K562 (cell line): ENCODE results near the gene GPR4. TPM values are rescaled to one million over a fixed set of nuclear protein-coding genes. Genes with fewer than 3 reads are reported as not detected.

Experiments used
- BCL6 ChIP-seq: fragments of 250-450 bp; sonication (Bioruptor Pico); IDR thresholded peaks from 2 replicates; pipeline ENCODE4 v1.4.0; 2020
- CAMTA2 ChIP-seq: fragments of 250-450 bp; sonication (Bioruptor Pico); conservative IDR thresholded peaks from 2 replicates; pipeline ENCODE4 v1.5.1; 2022
- CTCF ChIP-seq, 3 experiments: IDR thresholded peaks in 2 of 3; conservative IDR thresholded peaks in 1 of 3; 2 replicates each; pipeline ENCODE4 v1.5.1; 2011 to 2012; ENCODE audit warnings: low read length in 3 of 3, mild to moderate bottlenecking in 3 of 3, control low read depth in 2 of 3, improper control_type of control experiment in 1 of 3, inconsistent platforms in 1 of 3, low read depth in 1 of 3, mixed read lengths in 1 of 3, moderate library complexity in 1 of 3; ENCODE audit not compliant: insufficient read depth in 2 of 3
- FOXP1 ChIP-seq: sonication (generic); formaldehyde crosslinking; IDR thresholded peaks from 2 replicates; pipeline ENCODE4 v1.8.0; 2022; ENCODE audit warnings: mild to moderate bottlenecking, missing genetic modification reagents
- ID3 ChIP-seq, 2 experiments: fragments of 250-450 bp in 1 of 2; fragments of 450-650 bp in 1 of 2; sonication (Bioruptor Pico) in 1 of 2; IDR thresholded peaks; 2 replicates each; pipeline versions ENCODE4 v1.6.1 to v1.8.0; 2016 to 2021; ENCODE audit warnings: mild to moderate bottlenecking in 2 of 2, moderate library complexity in 2 of 2, missing compliant biosample characterization in 1 of 2, missing genetic modification characterization in 1 of 2
- IFI16 ChIP-seq: fragments of 250-450 bp; sonication (Bioruptor Pico); IDR thresholded peaks from 2 replicates; pipeline ENCODE4 v2.1.2; 2022; ENCODE audit warnings: mild to moderate bottlenecking, inconsistent platforms
- KLF1 ChIP-seq: fragments of 450-650 bp; IDR thresholded peaks from 2 replicates; pipeline ENCODE4 v1.6.1; 2016; ENCODE audit warnings: missing genetic modification characterization, missing compliant biosample characterization
- PCBP1 ChIP-seq: fragments of 200-400 bp; formaldehyde crosslinking; IDR thresholded peaks from 2 replicates; pipeline ENCODE4 v1.6.1; 2018; ENCODE audit warnings: mild to moderate bottlenecking, low read depth, low read length; ENCODE audit not compliant: poor library complexity, severe bottlenecking
- PRMT5 ChIP-seq: sonication (generic); formaldehyde crosslinking; IDR thresholded peaks from 2 replicates; pipeline ENCODE4 v1.5.0; 2020; ENCODE audit warnings: missing genetic modification reagents
- RFX1 ChIP-seq: fragments of 450-650 bp; IDR thresholded peaks from 2 replicates; pipeline ENCODE4 v1.6.1; 2016; ENCODE audit warnings: mild to moderate bottlenecking, moderate library complexity
- SRF ChIP-seq, 2 experiments: fragments of 250-450, 450-650 bp in 1 of 2; sonication (Bioruptor Pico) in 1 of 2; sonication (generic) in 1 of 2; formaldehyde crosslinking; IDR thresholded peaks; 2 replicates each; pipeline versions ENCODE4 v1.5.0 to v1.5.1; 2020 to 2022; ENCODE audit warnings: mild to moderate bottlenecking in 1 of 2, missing genetic modification reagents in 1 of 2
- TBL1XR1 ChIP-seq, 2 experiments: IDR thresholded peaks; 2 replicates each; pipeline ENCODE4 v1.6.1; 2012; ENCODE audit warnings: improper control_type of control experiment in 2 of 2, low read length in 2 of 2, mild to moderate bottlenecking in 1 of 2
- THAP7 ChIP-seq: fragments of 250-450 bp; sonication (Bioruptor Pico); IDR thresholded peaks from 2 replicates; pipeline ENCODE4 v1.5.0; 2021
- ZC3H4 ChIP-seq: sonication (generic); formaldehyde crosslinking; IDR thresholded peaks from 2 replicates; pipeline ENCODE4 v1.9.0; 2021; ENCODE audit warnings: missing genetic modification reagents, borderline replicate concordance
- ZNF174 ChIP-seq: fragments of 250-450 bp; sonication (Bioruptor Pico); IDR thresholded peaks from 2 replicates; pipeline ENCODE4 v1.4.0; 2020; ENCODE audit warnings: mild to moderate bottlenecking
- ZNF3 ChIP-seq: fragments of 250-450 bp; sonication (Bioruptor Pico); IDR thresholded peaks from 2 replicates; pipeline ENCODE4 v1.5.0; 2021; ENCODE audit warnings: mild to moderate bottlenecking, moderate library complexity
- ZNF551 ChIP-seq: fragments of 250-450 bp; sonication (Bioruptor Pico); IDR thresholded peaks from 2 replicates; pipeline ENCODE4 v1.5.0; 2021; ENCODE audit warnings: mild to moderate bottlenecking, moderate library complexity
- ZNF592 ChIP-seq: fragments of 450-650 bp; IDR thresholded peaks from 2 replicates; pipeline ENCODE4 v1.6.1; 2017; ENCODE audit warnings: antibody characterized with exemption, mild to moderate bottlenecking
- polyA plus RNA-seq, 8 experiments: library from polyadenylated mRNA; depleted of rRNA in 4 of 8; stranded (reverse) in 5 of 8; unstranded in 3 of 8; fragments of >200 nt; fragmentation: Nextera tagmentation in 2 of 8; fragmentation: Illumina TruSeq in 1 of 8; extraction: Ambion mirVana in 2 of 8; extraction: Trizol in 1 of 8; gene quantifications; 2 replicates each; pipeline versions ENCODE4 v1.2.1 to v1.2.3, GENCODE V29; 2011 to 2014; ENCODE audit warnings: inconsistent platforms in 1 of 8, missing spikeins in 1 of 8
- total RNA-seq, 7 experiments: library from RNA; depleted of rRNA in 6 of 7; stranded (reverse); fragments of >200 nt in 6 of 7; fragmentation: Illumina TruSeq in 2 of 7; extraction: Trizol in 2 of 7; gene quantifications; 2 replicates each; pipeline versions ENCODE4 v1.2.1 to v1.2.3, GENCODE V29; 2011 to 2021; ENCODE audit warnings: low replicate concordance in 1 of 7

GPR4 gene
- total and polyA plus RNA-seq, 9 of the 15 experiments (the other 6 are each of a cell fraction or from before 2014, with no cell fraction given), result 0.03 to 0.09 (median 0.04) TPM; not detected in 5

GRCh38 chr19:45591004-45591637 is 10.9 kb downstream of the GPR4 start (continued):
- TF ChIP-seq TBL1XR1 (IDR thresholded peaks at IDR 0.05; ENCODE audit: low read length in 2 of 2) (no peak; a peak in 1 of 4 replicates), ZNF592 (peak; percentile 80), IFI16 (no peak), FOXP1 (CRISPR knock-in tag) (peak; percentile 66; the same call in 1 of the 2 replicates), PRMT5 (CRISPR knock-in tag) (no peak), SRF (CRISPR knock-in tag; IDR thresholded peaks at IDR 0.05) (no peak), BCL6 (no peak), ZC3H4 (CRISPR knock-in tag) (no peak), THAP7 (no peak), ZNF551 (CRISPR knock-in tag) (no peak), CAMTA2 (CRISPR knock-in tag) (no peak), ZNF3 (CRISPR knock-in tag) (no peak), PCBP1 (no peak), CTCF (IDR thresholded peaks at IDR 0.05 in 2 of 3, conservative IDR thresholded peaks at IDR 0.05 in 1 of 3; ENCODE audit: insufficient read depth in 2 of 3, low read depth in 1 of 3, low read length in 3 of 3) (peak; percentile 83 to 94 (median 88)), RFX1 (no peak), ID3 (CRISPR knock-in tag; IDR thresholded peaks at IDR 0.05) (no peak), ID3 (tag; IDR thresholded peaks at IDR 0.05) (peak; percentile 68), ZNF174 (no peak), KLF1 (tag) (no peak)
